ENCODE measurements around the gene RUNX3. TPM values are rescaled to one million over a fixed set of nuclear protein-coding genes. Genes with fewer than 3 reads are reported as not detected.

Gene RUNX3
- total RNA-seq, 1 experiment from 2014 or later, result 1.1 TPM

DNA sequence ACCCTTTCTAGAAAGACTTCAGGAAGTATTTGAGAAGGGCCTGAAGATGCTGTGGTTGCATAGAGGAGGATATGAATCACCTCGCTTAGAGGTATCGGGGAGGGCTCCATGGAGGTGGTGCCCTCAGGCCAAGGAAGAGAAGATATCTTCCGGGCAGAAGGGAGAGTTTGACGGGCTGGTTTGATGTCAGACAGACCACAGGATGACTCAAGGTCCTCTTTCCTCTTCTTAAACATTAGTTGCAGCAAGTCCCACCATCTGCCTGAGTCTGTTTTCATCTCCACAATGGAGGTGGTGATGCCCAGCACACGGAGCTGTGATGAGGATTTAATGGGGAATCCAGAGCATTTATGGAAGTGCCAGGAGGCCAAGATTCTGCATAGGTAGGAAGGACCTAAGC is 25.1 kb upstream of the RUNX3 start:
- Mint-ChIP-seq H3K36me3 (ENCODE audit: insufficient read depth, unreplicated experiment) (no peaks in the 10 kb centered on the region), H3K4me1 (ENCODE audit: low read depth, unreplicated experiment) (no peaks in the 10 kb centered on the region), H3K4me3 (ENCODE audit: unreplicated experiment) (no peak overlapping the region), H3K27ac (ENCODE audit: unreplicated experiment) (no peak overlapping the region), H3K27me3 (ENCODE audit: insufficient read depth, unreplicated experiment) (no peaks in the 10 kb centered on the region), H3K9me3 (ENCODE audit: unreplicated experiment) (no peaks in the 10 kb centered on the region)
- Histone ChIP-seq H3K36me3 (ENCODE audit: control insufficient read depth, insufficient read depth, low read length) (no peaks in the 10 kb centered on the region), H3K27me3 (replicated peaks; ENCODE audit: control insufficient read depth, insufficient read depth, low read length) (no peaks in the 10 kb centered on the region), H3K4me3 (ENCODE audit: low read depth, low read length) (no peak overlapping the region), H3K4me1 (no peaks in the 10 kb centered on the region), H3K9me3 (no peaks in the 10 kb centered on the region)
- BruUV-seq (replicated peaks), result no TSS peak
- DNase-seq, result no peak
- intact Hi-C loops (cut with micrococcal nuclease; ENCODE audit: unreplicated experiment), result no loop called here
- CTCF ChIA-PET, result no interaction called here
- POLR2A ChIA-PET, result no interaction called here
- no peak for TF ChIP-seq CTCF (IDR thresholded peaks at IDR 0.05; ENCODE audit: insufficient read depth in 1 of 2, low read depth in 1 of 2, low read length in 1 of 2, severe bottlenecking in 1 of 2, unreplicated experiment in 1 of 2)

DNA sequence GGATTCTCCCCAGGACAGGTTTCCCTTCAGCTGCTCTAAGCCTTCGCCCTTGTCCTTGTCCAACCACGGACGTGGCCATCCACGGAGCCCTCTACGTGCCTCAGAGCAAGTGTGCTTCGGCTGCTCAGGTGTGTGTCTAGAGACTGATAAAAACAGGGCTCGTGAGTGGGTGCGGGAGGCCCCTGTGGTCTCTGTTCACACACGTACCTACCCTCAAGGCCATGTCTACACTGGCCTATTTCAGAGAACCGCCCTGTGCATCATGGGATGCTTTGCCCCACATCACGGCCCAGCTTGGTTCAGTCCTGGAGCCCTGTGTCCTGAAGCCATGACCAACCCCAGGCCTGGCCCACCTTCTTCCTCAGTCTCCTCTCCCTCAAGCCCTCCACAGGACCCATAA is 24.6 kb upstream of the RUNX3 start:
- H3K27ac Mint-ChIP-seq (ENCODE audit: unreplicated experiment), result no peak overlapping the region
- H3K27me3 Mint-ChIP-seq (ENCODE audit: insufficient read depth, unreplicated experiment), result no peaks in the 10 kb centered on the region
- no peaks in the 10 kb centered on the region for H3K9me3 Mint-ChIP-seq (ENCODE audit: unreplicated experiment)
- intact Hi-C loops (cut with micrococcal nuclease; ENCODE audit: unreplicated experiment), result no loop called here
- ChIA-PET CTCF (no interaction called here), POLR2A (no interaction called here)
- no peak for DNase-seq
- Histone ChIP-seq H3K4me1 (no peaks in the 10 kb centered on the region), H3K9me3 (no peaks in the 10 kb centered on the region), H3K27me3 (replicated peaks; ENCODE audit: control insufficient read depth, insufficient read depth, low read length) (no peaks in the 10 kb centered on the region), H3K36me3 (ENCODE audit: control insufficient read depth, insufficient read depth, low read length) (no peaks in the 10 kb centered on the region), H3K4me3 (ENCODE audit: low read depth, low read length) (no peak overlapping the region)
- no peaks in the 10 kb centered on the region for H3K4me1 Mint-ChIP-seq (ENCODE audit: low read depth, unreplicated experiment)
- no TSS peak for BruUV-seq (replicated peaks)
- H3K4me3 Mint-ChIP-seq (ENCODE audit: unreplicated experiment), result no peak overlapping the region
- TF ChIP-seq CTCF (IDR thresholded peaks at IDR 0.05; ENCODE audit: insufficient read depth in 1 of 2, low read depth in 1 of 2, low read length in 1 of 2, severe bottlenecking in 1 of 2, unreplicated experiment in 1 of 2), result no peak
- no peaks in the 10 kb centered on the region for H3K36me3 Mint-ChIP-seq (ENCODE audit: insufficient read depth, unreplicated experiment)

DNA sequence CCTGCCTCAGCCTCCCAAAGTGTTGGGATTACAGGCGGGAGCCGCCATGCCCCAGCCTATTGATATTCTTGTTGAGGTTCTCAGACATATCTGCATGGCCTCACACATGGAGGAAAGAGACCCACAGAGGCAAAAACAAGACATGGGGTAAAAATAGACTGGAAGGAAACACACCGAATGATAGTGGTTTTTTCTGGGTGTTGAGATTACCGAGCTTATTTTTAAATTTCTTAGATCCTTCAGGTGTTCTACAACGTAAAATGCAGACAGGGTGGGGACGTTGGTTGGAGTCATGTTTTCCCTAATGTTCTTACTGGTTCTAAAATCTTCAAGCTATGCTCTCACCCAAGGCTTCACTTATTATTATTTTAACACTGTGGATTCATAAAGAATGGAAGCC is 23.9 kb upstream of the RUNX3 start:
- H3K4me3 ChIP-seq (ENCODE audit: low read depth, low read length), result no peak overlapping the region
- Mint-ChIP-seq H3K27ac (ENCODE audit: unreplicated experiment) (no peak overlapping the region), H3K36me3 (ENCODE audit: insufficient read depth, unreplicated experiment) (no peaks in the 10 kb centered on the region), H3K4me3 (ENCODE audit: unreplicated experiment) (no peak overlapping the region), H3K9me3 (ENCODE audit: unreplicated experiment) (no peaks in the 10 kb centered on the region), H3K4me1 (ENCODE audit: low read depth, unreplicated experiment) (no peaks in the 10 kb centered on the region), H3K27me3 (ENCODE audit: insufficient read depth, unreplicated experiment) (no peaks in the 10 kb centered on the region)
- DNase-seq, result no peak
- H3K9me3 ChIP-seq, result no peaks in the 10 kb centered on the region
- H3K36me3 ChIP-seq (ENCODE audit: control insufficient read depth, insufficient read depth, low read length), result no peaks in the 10 kb centered on the region
- no peaks in the 10 kb centered on the region for H3K4me1 ChIP-seq
- no TSS peak for BruUV-seq (replicated peaks)
- CTCF ChIA-PET, result no interaction called here
- no peak for TF ChIP-seq CTCF (IDR thresholded peaks at IDR 0.05; ENCODE audit: insufficient read depth in 1 of 2, low read depth in 1 of 2, low read length in 1 of 2, severe bottlenecking in 1 of 2, unreplicated experiment in 1 of 2)
- intact Hi-C loops (cut with micrococcal nuclease; ENCODE audit: unreplicated experiment), result no loop called here
- POLR2A ChIA-PET, result no interaction called here
- no peaks in the 10 kb centered on the region for H3K27me3 ChIP-seq (replicated peaks; ENCODE audit: control insufficient read depth, insufficient read depth, low read length)

All from Caco-2 (cell line).